Endothelial cell of umbilical vein (primary cell): ENCODE measurements around the gene CRHR2. TPM values are rescaled to one million over a fixed set of nuclear protein-coding genes. Genes with fewer than 3 reads are reported as not detected.

Experiments
- BruUV-seq: library from RNA; stranded (reverse); fragments of 400-500 nt; replicated peaks from 2 replicates; lab custom pipeline; 2021; lab: Mats Ljungman, UMichigan
- CTCF ChIA-PET: fragments of 300-600, 350-600 bp; sonication (Branson Sonifier 250); formaldehyde crosslinking; loops from one replicate; lab custom pipeline; 2021; ENCODE audit warnings: antibody characterized with exemption, inconsistent platforms; lab: Charles Lee
- POLR2A ChIA-PET: fragments of 300-600, 350-600 bp; sonication (Branson Sonifier 250); formaldehyde crosslinking; loops from one replicate; lab custom pipeline; 2021; ENCODE audit warnings: antibody characterized with exemption, inconsistent platforms; lab: Charles Lee
- DNase-seq: peaks from one replicate; pipeline ENCODE4 v3.0.0-alpha.2; 2011; ENCODE audit warnings: low read depth, low spot score
- FAIRE-seq: peaks from 2 replicates; lab custom pipeline; 2011; peaks lifted over from hg19 to GRCh38; lab: Jason Lieb, UNC
- H2AFZ ChIP-seq: 2 replicates; pipeline ENCODE4 v1.6.0; 2012; ENCODE audit warnings: low read depth, low read length, control low read depth, inconsistent platforms
- H3K27ac ChIP-seq: 2 replicates; pipeline ENCODE4 v1.5.1; 2011; ENCODE audit warnings: low read depth, mild to moderate bottlenecking, control low read depth, low read length, moderate library complexity; ENCODE audit not compliant: insufficient read depth
- H3K27me3 ChIP-seq, 2 experiments: 2 replicates each; pipeline versions ENCODE4 v1.6.0 to v1.6.1; 2011; ENCODE audit warnings: low read length in 2 of 2, mixed read lengths in 1 of 2; ENCODE audit not compliant: control insufficient read depth in 2 of 2, insufficient read depth in 2 of 2
- H3K36me3 ChIP-seq, 2 experiments: 2 replicates in 1 of 2; 3 replicates in 1 of 2; pipeline ENCODE4 v1.5.1; 2011; ENCODE audit warnings: low read length in 2 of 2, mild to moderate bottlenecking in 1 of 2, moderate library complexity in 1 of 2; ENCODE audit not compliant: control insufficient read depth in 2 of 2, insufficient read depth in 2 of 2; ENCODE audit errors: extremely low read depth in 1 of 2
- H3K4me1 ChIP-seq: 3 replicates; pipeline ENCODE4 v1.5.1; 2011; ENCODE audit warnings: mild to moderate bottlenecking, low read length; ENCODE audit not compliant: control insufficient read depth, insufficient read depth; ENCODE audit errors: extremely low read depth
- H3K4me2 ChIP-seq: 2 replicates; pipeline ENCODE4 v1.6.1; 2011; ENCODE audit warnings: low read length, control low read depth, mixed read lengths; ENCODE audit not compliant: insufficient read depth
- H3K4me3 ChIP-seq, 3 experiments: fragments of 200-600 bp in 1 of 3; sonication (generic), shearing (Covaris generic) in 1 of 3; replicated peaks in 1 of 3; 2 replicates each; pipeline ENCODE4 v1.5.1; 2011 to 2016; ENCODE audit warnings: control low read depth in 3 of 3, low read length in 3 of 3, mild to moderate bottlenecking in 2 of 3, inconsistent platforms in 1 of 3, low read depth in 1 of 3, moderate library complexity in 1 of 3; ENCODE audit not compliant: insufficient read depth in 1 of 3
- H3K79me2 ChIP-seq: 2 replicates; pipeline ENCODE4 v1.6.0; 2012; ENCODE audit warnings: low read length, inconsistent platforms; ENCODE audit not compliant: control insufficient read depth, insufficient read depth
- H3K9ac ChIP-seq: replicated peaks from 2 replicates; pipeline ENCODE3; 2011; ENCODE audit warnings: low read length, control low read depth; ENCODE audit not compliant: insufficient read depth; ENCODE audit errors: extremely low read depth
- H3K9me1 ChIP-seq: replicated peaks from 3 replicates; pipeline ENCODE4 v1.6.0; 2011; ENCODE audit warnings: mild to moderate bottlenecking, low read length; ENCODE audit not compliant: control insufficient read depth, insufficient read depth; ENCODE audit errors: extremely low read depth
- H3K9me3 ChIP-seq: replicated peaks from 2 replicates; pipeline ENCODE4 v1.5.1; 2012; ENCODE audit warnings: low read length, inconsistent platforms; ENCODE audit not compliant: control insufficient read depth, insufficient read depth
- H4K20me1 ChIP-seq: replicated peaks from 2 replicates; pipeline ENCODE3; 2011; ENCODE audit warnings: mild to moderate bottlenecking, low read length; ENCODE audit not compliant: control insufficient read depth, insufficient read depth; ENCODE audit errors: extremely low read depth
- CTCF ChIP-seq, 2 donors: IDR thresholded peaks; 1 replicate in 1 of 2; 2 replicates in 1 of 2; pipeline ENCODE4 v1.5.1; 2011; ENCODE audit warnings: low read length in 2 of 2, mild to moderate bottlenecking in 2 of 2, moderate library complexity in 2 of 2, control low read depth in 1 of 2, inconsistent platforms in 1 of 2, low read depth in 1 of 2; ENCODE audit not compliant: insufficient read depth in 1 of 2; ENCODE audit errors: extremely low read depth in 1 of 2
- FOS ChIP-seq: IDR thresholded peaks from 2 replicates; pipeline ENCODE4 v1.6.1; 2011; ENCODE audit warnings: mild to moderate bottlenecking, low read length, moderate library complexity, borderline replicate concordance; ENCODE audit not compliant: insufficient read depth
- GATA2 ChIP-seq: IDR thresholded peaks from 2 replicates; pipeline ENCODE4 v1.7.0; 2011; ENCODE audit warnings: low read depth, mild to moderate bottlenecking, moderate library complexity, mixed read lengths, low read length; ENCODE audit not compliant: insufficient read length, insufficient read depth
- MYC ChIP-seq: IDR thresholded peaks from one replicate; pipeline ENCODE4 v1.6.1; 2011; ENCODE audit warnings: mild to moderate bottlenecking, low read depth, low read length
- POLR2A ChIP-seq: IDR thresholded peaks from 2 replicates; pipeline ENCODE4 v1.6.1; 2012; ENCODE audit warnings: low read depth, mild to moderate bottlenecking, control low read depth, low read length
- POLR2AphosphoS5 ChIP-seq: IDR thresholded peaks from 2 replicates; pipeline ENCODE4 v1.6.1; 2012; ENCODE audit warnings: low read depth, mild to moderate bottlenecking, control low read depth, low read length, moderate library complexity; ENCODE audit not compliant: insufficient read depth
- dilution Hi-C: fragments of 300-500 bp; cut with MboI; formaldehyde crosslinking; loops from one replicate; pipeline ENCODE4 v1.15.0; 2019; ENCODE audit warnings: low sequenced_read_pairs; ENCODE audit not compliant: extremely low pct_ligation_motif_present
- intact Hi-C: fragments of 100-400 bp; cut with micrococcal nuclease; formaldehyde crosslinking; loops from one replicate; pipeline ENCODE4 v1.10.0; 2022
- polyA plus RNA-seq, 4 experiments: library from polyadenylated mRNA; depleted of rRNA in 3 of 4; stranded (reverse) in 3 of 4; unstranded in 1 of 4; fragments of >200 nt; gene quantifications; 2 replicates each; pipeline versions ENCODE4 v1.2.1 to v1.2.3, GENCODE V29; 2011 to 2012; ENCODE audit warnings: missing spikeins in 1 of 4
- total RNA-seq: library from RNA; stranded (reverse); gene quantifications from 2 replicates; pipeline ENCODE4 v1.2.3, GENCODE V29; 2021

The CRHR2 gene
- total and polyA plus RNA-seq, 2 donors (not counting 3 experiments of a cell fraction or from before 2014, with no cell fraction given) = not detected

DNA sequence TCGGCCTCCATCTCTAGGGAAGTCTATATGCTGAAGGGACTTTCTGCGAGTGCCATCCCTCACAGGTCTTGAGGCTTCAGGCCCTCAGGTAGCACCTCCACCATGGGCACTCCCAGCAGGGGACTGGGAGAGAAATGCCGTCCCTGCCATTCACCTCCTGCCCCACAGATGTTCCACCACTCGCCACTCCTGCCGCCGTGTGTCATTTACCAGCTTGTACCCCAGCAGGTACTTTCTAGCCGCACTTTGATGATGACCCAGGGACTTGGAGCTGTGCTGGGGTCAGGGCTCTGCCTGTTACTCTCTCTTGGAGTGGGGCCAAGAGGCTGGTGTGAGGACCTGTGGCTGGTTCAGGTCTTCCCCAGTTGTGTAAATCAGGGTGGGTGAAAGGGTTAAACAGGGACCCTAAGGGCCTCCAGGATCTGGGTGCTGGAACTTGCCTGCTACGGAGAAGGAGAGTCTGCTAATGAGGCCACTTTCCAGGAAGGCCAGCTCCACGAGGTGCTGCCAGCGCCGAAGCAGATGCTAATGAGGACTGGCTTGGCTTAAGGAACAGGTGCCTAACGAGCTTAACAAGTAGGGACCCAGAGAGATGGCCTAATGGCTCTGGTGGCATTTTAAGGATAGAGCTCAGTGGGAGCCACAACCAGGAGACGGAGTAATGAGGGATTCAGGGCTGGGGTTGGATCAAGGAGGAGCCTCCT lies 32.4 kb downstream of the CRHR2 start:
- Histone ChIP-seq H3K79me2 (no peaks in the 10 kb centered on the region), H3K27ac (no peak overlapping the region), H3K4me2 (no peak overlapping the region), H3K27me3 (no peaks in the 10 kb centered on the region), H3K9ac (no peak overlapping the region), H3K36me3 (peaks cover 0 to 2% of the 10 kb centered on the region in 2 experiments), H3K9me3 (no peaks in the 10 kb centered on the region), H3K9me1 (no peaks in the 10 kb centered on the region), H4K20me1 (no peaks in the 10 kb centered on the region), H3K4me3 (no peak overlapping the region), H2AFZ (no peak overlapping the region), H3K4me1 (no peaks in the 10 kb centered on the region)
- FAIRE-seq (no peak), DNase-seq (no peak)
- TF ChIP-seq POLR2AphosphoS5 (no peak), MYC (no peak), CTCF (IDR thresholded peaks at IDR 0.05; ENCODE audit: extremely low read depth in 1 of 2, insufficient read depth in 1 of 2, low read depth in 1 of 2, low read length in 2 of 2) (no peak), GATA2 (no peak), POLR2A (no peak), FOS (no peak)
- no TSS peak for BruUV-seq
- dilution Hi-C loops = no loop called here
- ChIA-PET CTCF (no interaction called here), POLR2A (no interaction called here)
- intact Hi-C loops = no loop called here
